NT2/D1 (cell line): ENCODE data around the gene TUT1.
"Not testable (repeated sequence)": the region's sequence is repeated elsewhere in the genome, so short reads cannot be mapped to it uniquely, and the experiment has no call there.

ENCODE experiments used
- DNase-seq: peaks from one replicate; pipeline ENCODE4 v3.0.0-alpha.2; 2011; ENCODE audit warnings: low read depth, low spot score
- H3K27me3 ChIP-seq: 2 replicates; pipeline ENCODE4 v1.6.0; 2011; ENCODE audit warnings: mild to moderate bottlenecking; ENCODE audit not compliant: insufficient read length, insufficient read depth
- H3K36me3 ChIP-seq: 2 replicates; pipeline ENCODE4 v1.6.1; 2011; ENCODE audit warnings: mild to moderate bottlenecking, low read length, mixed read lengths; ENCODE audit not compliant: insufficient read depth, insufficient read length
- H3K4me1 ChIP-seq: 2 replicates; pipeline ENCODE4 v1.5.1; 2011; ENCODE audit not compliant: insufficient read depth, insufficient read length
- H3K4me3 ChIP-seq: 2 replicates; pipeline ENCODE4 v1.5.1; 2011; ENCODE audit warnings: low read depth; ENCODE audit not compliant: insufficient read length
- H3K9ac ChIP-seq: 2 replicates; pipeline ENCODE4 v1.6.0; 2011; ENCODE audit warnings: low read depth; ENCODE audit not compliant: insufficient read length
- H3K9me3 ChIP-seq: 2 replicates; pipeline ENCODE4 v1.5.1; 2011; ENCODE audit warnings: mild to moderate bottlenecking, low read length; ENCODE audit not compliant: insufficient read depth
- SUZ12 ChIP-seq: IDR thresholded peaks from 2 replicates; pipeline ENCODE4 v1.6.1; 2011; ENCODE audit not compliant: insufficient read length, insufficient read depth; ENCODE audit errors: extremely low read depth
- YY1 ChIP-seq: IDR thresholded peaks from 2 replicates; pipeline ENCODE4 v1.6.1; 2011; ENCODE audit not compliant: insufficient read length, insufficient read depth
- ZNF274 ChIP-seq: IDR thresholded peaks from 2 replicates; pipeline ENCODE4 v1.6.1; 2011; ENCODE audit warnings: mild to moderate bottlenecking, low read depth, low read length

TUT1 gene

DNA sequence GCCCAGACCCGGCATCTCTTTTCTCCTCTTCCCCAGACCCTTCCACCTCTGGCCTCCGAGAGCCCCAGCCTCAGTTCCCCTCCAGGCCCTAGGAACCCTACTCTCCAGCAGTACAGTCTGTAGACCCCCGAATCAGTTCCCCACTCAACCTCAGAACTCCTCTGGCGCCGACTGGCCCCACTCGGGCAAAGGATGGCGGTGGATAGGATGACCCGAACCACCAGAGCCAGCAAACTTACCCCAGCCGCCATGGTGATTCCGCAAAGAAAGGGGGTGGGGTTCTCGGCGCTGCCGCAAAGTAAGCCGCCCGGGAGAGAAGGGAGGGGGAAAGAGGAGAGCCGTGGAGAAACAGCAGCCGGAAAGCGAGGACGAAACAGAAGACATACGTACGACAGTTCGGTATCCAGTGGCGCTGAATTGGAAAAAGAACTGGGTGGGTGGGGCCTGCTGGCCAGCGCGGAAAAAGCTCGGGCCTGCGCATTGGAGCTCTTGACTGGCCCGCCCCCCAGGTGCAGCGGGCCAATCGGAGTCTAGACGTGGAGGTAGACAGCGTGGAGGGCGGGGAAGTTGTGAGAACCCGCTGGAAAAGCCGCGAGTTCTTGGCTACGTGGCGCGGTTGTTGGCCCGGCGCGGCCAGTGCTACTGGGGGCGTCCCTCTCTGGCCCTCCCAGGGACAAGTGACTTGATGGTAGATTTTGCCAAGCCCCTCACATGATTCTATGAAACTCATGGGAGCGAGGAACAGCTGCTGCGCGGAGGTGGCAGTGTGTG is 17.5 kb downstream of the TUT1 start, which contains the start of gene EEF1G:
EEF1G (minus strand) TSS at position 300 of the 771 bp plus-strand sequence; CDS start at position 251, 49 bp downstream.
- H3K36me3 ChIP-seq, result peaks cover 81% of the 10 kb centered on the region
- H3K4me3 ChIP-seq, result peak within 1 kb of the TSS; percentile 97
- peak within 1 kb of the TSS; percentile 100 for H3K9ac ChIP-seq
- H3K27me3 ChIP-seq, result no peaks in the 10 kb centered on the region
- peaks cover 14% of the 10 kb centered on the region for H3K4me1 ChIP-seq
- H3K9me3 ChIP-seq, result no peaks in the 10 kb centered on the region
- DNase-seq, result peak; percentile 100
- no peak for TF ChIP-seq ZNF274
- peak; percentile 74 for TF ChIP-seq YY1

DNA sequence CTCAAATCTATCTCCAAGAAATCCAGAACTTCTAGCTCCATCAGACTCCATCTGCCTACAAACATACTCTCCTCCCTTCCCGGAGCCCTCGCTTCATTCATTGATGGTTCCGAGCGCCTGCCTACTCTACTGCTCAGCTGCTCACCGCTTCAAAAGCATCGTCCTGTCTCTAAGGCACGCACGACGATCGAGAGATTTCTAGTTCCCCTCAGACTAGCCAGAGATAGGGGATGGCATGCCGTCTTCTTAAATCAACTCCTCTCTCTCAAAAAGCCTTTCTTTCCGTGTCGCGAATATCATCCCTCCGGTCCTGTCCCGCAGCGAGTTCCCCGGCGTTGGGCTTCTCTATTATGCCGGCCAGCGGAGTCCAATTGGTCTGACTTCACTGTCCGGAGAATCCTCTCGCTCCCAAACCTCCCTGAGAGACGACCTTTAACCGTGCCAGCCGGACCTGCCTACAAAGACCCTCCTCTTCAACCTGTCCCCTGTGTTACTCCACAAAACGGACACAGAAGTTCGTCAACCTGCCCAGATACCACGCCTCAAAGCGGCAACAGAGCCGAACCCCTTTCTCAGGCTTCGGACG is 18.2 kb downstream of the TUT1 start:
- H3K36me3 ChIP-seq, result peaks cover 81% of the 10 kb centered on the region

DNA sequence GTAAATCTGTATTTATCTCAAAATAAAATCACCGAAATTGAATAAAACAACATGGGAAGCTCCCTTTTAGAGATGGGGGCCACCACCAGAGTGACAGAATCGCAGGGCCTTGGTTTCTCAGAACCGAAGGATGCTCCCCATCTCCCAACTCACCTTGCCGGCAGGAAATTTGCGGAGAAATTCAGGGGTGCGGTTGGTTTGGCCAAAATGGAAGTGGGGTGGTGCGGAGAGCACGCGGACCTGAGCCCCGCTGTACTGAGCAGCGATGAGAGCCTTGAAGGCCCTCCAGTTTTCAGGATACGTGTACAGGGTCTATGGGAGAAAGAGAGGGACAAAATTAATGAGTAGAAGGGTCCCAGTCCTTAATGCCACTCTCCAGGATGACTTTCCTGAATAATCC is 18.9 kb downstream of the TUT1 start:
- no peak for TF ChIP-seq YY1
- no peak for TF ChIP-seq ZNF274
- Histone ChIP-seq H3K27me3 (no peaks in the 10 kb centered on the region), H3K4me3 (peak overlapping the region; percentile 97), H3K9me3 (no peaks in the 10 kb centered on the region), H3K4me1 (peaks cover 14% of the 10 kb centered on the region), H3K36me3 (peaks cover 81% of the 10 kb centered on the region), H3K9ac (peak overlapping the region; percentile 100)
- no peak for DNase-seq

More for the DNA sequence above, 18.2 kb downstream of the TUT1 start:
- TF ChIP-seq YY1, result no peak
- TF ChIP-seq ZNF274, result no peak
- no peak for TF ChIP-seq SUZ12
- no peaks in the 10 kb centered on the region for H3K27me3 ChIP-seq
- no peaks in the 10 kb centered on the region for H3K9me3 ChIP-seq
- peaks cover 14% of the 10 kb centered on the region for H3K4me1 ChIP-seq
- peak overlapping the region; percentile 97 for H3K4me3 ChIP-seq
- DNase-seq, result no peak
- peak overlapping the region; percentile 100 for H3K9ac ChIP-seq

DNA sequence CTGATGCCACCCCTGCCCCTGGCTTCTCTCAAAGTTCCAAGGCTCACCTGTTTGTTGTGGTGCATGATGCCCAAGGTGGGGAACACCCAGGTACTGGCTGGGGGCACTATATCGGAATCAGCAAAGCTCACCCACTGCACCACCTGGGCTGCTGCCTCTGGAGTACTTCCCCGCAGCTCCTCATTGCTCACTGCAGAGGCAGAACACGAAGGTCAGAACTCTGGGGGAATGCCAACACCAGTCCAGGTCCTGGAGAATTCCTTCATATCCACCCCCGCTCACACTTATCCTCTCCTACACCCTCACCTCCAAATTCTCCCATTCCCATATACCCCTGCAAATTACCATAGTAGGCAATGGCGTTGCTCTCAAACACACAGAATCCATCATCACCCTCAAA is 19.8 kb downstream of the TUT1 start:
- H3K9me3 ChIP-seq, H3K27me3 ChIP-seq, DNase-seq: not testable (repeated sequence)
- Histone ChIP-seq H3K4me1 (peaks cover 14% of the 10 kb centered on the region), H3K36me3 (peaks cover 81% of the 10 kb centered on the region), H3K9ac (peak overlapping the region; percentile 100), H3K4me3 (peak overlapping the region; percentile 97)

DNA sequence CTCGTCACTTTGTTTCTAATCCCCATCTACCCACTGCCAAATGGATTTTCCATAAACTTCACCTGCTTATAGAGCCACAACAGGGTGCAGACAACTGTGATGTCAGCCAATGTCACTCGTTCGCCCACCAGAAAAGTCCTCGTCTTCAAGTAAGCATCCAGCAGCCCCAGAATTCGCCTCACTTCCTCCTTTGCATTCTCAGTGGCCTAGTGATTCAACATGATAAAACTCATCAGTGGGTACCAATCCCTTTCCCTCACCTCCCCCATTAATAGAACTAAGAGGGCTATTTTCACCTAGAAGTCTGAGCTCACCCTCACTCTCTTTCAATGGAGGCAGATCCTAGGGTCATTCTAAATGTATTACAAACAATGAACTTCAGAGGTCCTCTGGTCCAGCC is 20.4 kb downstream of the TUT1 start:
- not testable (repeated sequence) for H3K4me3 ChIP-seq, DNase-seq, H3K9me3 ChIP-seq, H3K27me3 ChIP-seq
- Histone ChIP-seq H3K36me3 (peaks cover 81% of the 10 kb centered on the region), H3K4me1 (peaks cover 14% of the 10 kb centered on the region), H3K9ac (peak overlapping the region; percentile 100)

DNA sequence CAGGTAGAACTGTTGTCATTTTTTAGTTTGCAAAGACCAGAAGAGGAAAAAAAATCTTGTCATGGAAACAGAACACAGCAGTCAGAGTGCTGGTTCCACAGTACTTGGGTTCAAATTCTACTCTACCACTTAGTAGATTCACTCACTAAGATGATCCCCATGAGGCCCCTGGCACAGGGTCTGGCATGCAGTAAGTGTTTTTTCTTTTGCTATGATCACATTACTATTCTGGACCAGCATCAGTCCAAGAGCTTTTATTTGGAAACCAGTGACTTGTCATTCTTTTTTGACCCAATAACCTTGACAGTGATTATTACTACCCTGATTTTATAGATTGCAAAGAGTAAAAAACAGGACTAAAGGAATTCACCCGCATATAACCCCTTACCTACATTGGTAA is 21.7 kb downstream of the TUT1 start:
- Histone ChIP-seq H3K9ac (peak overlapping the region; percentile 21), H3K9me3 (no peaks in the 10 kb centered on the region), H3K4me1 (peaks cover 6% of the 10 kb centered on the region), H3K36me3 (peaks cover 85% of the 10 kb centered on the region), H3K27me3 (no peaks in the 10 kb centered on the region), H3K4me3 (no peak overlapping the region)
- no peak for DNase-seq
- TF ChIP-seq YY1 (no peak), SUZ12 (no peak), ZNF274 (no peak)

DNA sequence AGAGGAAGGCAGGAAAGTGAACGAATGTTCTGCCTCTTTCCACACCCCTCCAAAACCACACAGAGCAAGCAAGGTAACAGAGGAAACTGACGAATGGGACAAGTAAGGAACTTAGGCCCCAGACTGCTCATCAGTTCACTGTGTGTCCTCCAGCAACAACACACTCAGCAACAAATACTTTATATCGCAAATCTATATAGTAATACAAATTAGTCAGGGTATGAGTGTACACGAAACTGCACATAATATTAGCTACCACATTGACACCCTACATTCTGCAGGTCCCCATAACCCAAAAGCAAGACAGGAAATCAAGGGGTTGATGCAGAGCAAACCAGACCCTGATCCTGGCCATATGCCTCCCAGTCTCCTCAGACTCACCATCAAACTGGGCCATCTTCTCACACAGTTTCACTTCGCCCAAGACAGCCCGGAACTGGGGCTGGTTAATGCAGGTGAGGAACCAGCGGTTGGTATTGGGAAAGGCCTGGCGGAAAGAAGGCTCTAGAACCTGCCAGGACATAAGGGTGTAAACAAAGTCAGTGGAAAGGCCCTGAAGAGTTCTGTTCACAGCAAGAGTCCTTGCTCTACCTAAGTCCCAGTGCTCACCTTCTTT is 24.2 kb downstream of the TUT1 start:
- DNase-seq, result no peak
- TF ChIP-seq YY1 (no peak), ZNF274 (no peak), SUZ12 (no peak)
- H3K4me1 ChIP-seq, result peaks cover 10% of the 10 kb centered on the region
- H3K9me3 ChIP-seq, result no peaks in the 10 kb centered on the region
- H3K36me3 ChIP-seq, result peaks cover 92% of the 10 kb centered on the region
- no peaks in the 10 kb centered on the region for H3K27me3 ChIP-seq
- H3K4me3 ChIP-seq, result no peak overlapping the region
- peak overlapping the region; percentile 24 for H3K9ac ChIP-seq
